ENCODE data around the gene DPH2. TPM values are rescaled to one million over a fixed set of nuclear protein-coding genes. Genes with fewer than 3 reads are reported as not detected.

Gene DPH2
- polyA plus RNA-seq, 3 donors, result 13.0 to 23.6 (median 14.1) TPM

- Mint-ChIP-seq H3K4me3 (peak within 1 kb of the TSS; percentile 84 to 89), H3K9me3 (peaks cover 0 to 2% (median 0%) of the 10 kb centered on the region in 7 donors), H3K36me3 (peaks cover 29 to 31% of the 10 kb centered on the region in 2 donors), H3K4me1 (peaks cover 69% of the 10 kb centered on the region), H3K27me3 (ENCODE audit: low read depth in 3 of 3) (peaks cover 4 to 8% (median 6%) of the 10 kb centered on the region in 3 donors), H3K27ac (peak within 1 kb of the TSS; percentile 37 to 75 (median 66))
- H3K4me3 ChIP-seq (replicated peaks in 1 of 3; ENCODE audit: low read depth in 2 of 3, low read length in 3 of 3), result peak within 1 kb of the TSS; percentile 29 to 98 (median 42)
- TF ChIP-seq CTCF (IDR thresholded peaks at IDR 0.05), result no peak
- 8% methylated on average over 40 of the region's 54 CpGs for WGBS (ENCODE audit: insufficient coverage)
- H3K79me2 ChIP-seq (ENCODE audit: insufficient read depth, low read length), result peaks cover 35% of the 10 kb centered on the region
- H3K4me1 ChIP-seq (ENCODE audit: control insufficient read depth in 1 of 2, insufficient read depth in 2 of 2, low read length in 2 of 2), result peaks cover 55 to 73% of the 10 kb centered on the region in 2 donors
- peak within 1 kb of the TSS in 1 of 2 donors; percentile 6 for H3K27ac ChIP-seq (ENCODE audit: low read depth in 1 of 2, low read length in 2 of 2)
- peak within 1 kb of the TSS; percentile 34 for H3K9ac ChIP-seq (ENCODE audit: insufficient read depth, low read length, poor library complexity, severe bottlenecking)
- H3K36me3 ChIP-seq (replicated peaks in 1 of 2; ENCODE audit: control insufficient read depth in 1 of 2, insufficient read depth in 2 of 2, low read length in 2 of 2), result peaks cover 19 to 25% of the 10 kb centered on the region in 2 donors
- peak within 1 kb of the TSS; percentile 14 for H2AFZ ChIP-seq (ENCODE audit: insufficient read depth, low read depth, low read length, poor library complexity, severe bottlenecking)
- peaks cover 45% of the 10 kb centered on the region for H4K20me1 ChIP-seq (ENCODE audit: insufficient read depth, low read length)
- no peaks in the 10 kb centered on the region for H3K9me3 ChIP-seq (replicated peaks in 1 of 2; ENCODE audit: control insufficient read depth in 1 of 2, insufficient read depth in 1 of 2, low read length in 2 of 2)
- DNase-seq, result no peak
- intact Hi-C loops (cut with micrococcal nuclease), result loop anchor here in 1 of 2 donors (10.0 kb wide), 2 partner anchors 324 to 376 kb away; partner anchors contain the start of genes ERI3 and KDM4A
- H3K27me3 ChIP-seq (ENCODE audit: control insufficient read depth in 2 of 2, insufficient read depth in 2 of 2, low read length in 2 of 2), result no peaks in the 10 kb centered on the region
- peak within 1 kb of the TSS; percentile 91 for H3K4me2 ChIP-seq (replicated peaks; ENCODE audit: extremely low read depth, low read length, poor library complexity, severe bottlenecking)
Measured at GRCh38 chr1:43978551-43979260, 8.9 kb downstream of the DPH2 start, which contains the start of gene B4GALT2. Gene B4GALT2, plus strand, starts transcription at chr1:43979210. Its CDS starts 1,951 bp downstream, at chr1:43981161.

GRCh38 chr1:43979261-43979527 lies 9.4 kb downstream of the DPH2 start:
- Histone ChIP-seq H2AFZ (ENCODE audit: insufficient read depth, low read depth, low read length, poor library complexity, severe bottlenecking) (peak overlapping the region; percentile 14), H3K79me2 (ENCODE audit: insufficient read depth, low read length) (peaks cover 35% of the 10 kb centered on the region), H3K9me3 (replicated peaks in 1 of 2; ENCODE audit: control insufficient read depth in 1 of 2, insufficient read depth in 1 of 2, low read length in 2 of 2) (no peaks in the 10 kb centered on the region), H3K9ac (ENCODE audit: insufficient read depth, low read length, poor library complexity, severe bottlenecking) (peak overlapping the region; percentile 27), H3K36me3 (replicated peaks in 1 of 2; ENCODE audit: control insufficient read depth in 1 of 2, insufficient read depth in 2 of 2, low read length in 2 of 2) (peaks cover 19 to 25% of the 10 kb centered on the region in 2 donors), H3K27ac (ENCODE audit: low read depth in 1 of 2, low read length in 2 of 2) (no peak overlapping the region), H3K4me2 (replicated peaks; ENCODE audit: extremely low read depth, low read length, poor library complexity, severe bottlenecking) (peak overlapping the region; percentile 79), H3K4me1 (ENCODE audit: control insufficient read depth in 1 of 2, insufficient read depth in 2 of 2, low read length in 2 of 2) (peaks cover 52 to 68% of the 10 kb centered on the region in 2 donors), H3K4me3 (replicated peaks in 1 of 3; ENCODE audit: low read depth in 2 of 3, low read length in 3 of 3) (peak overlapping the region in 2 of 3 experiments; percentile 9 to 68), H4K20me1 (ENCODE audit: insufficient read depth, low read length) (peaks cover 45% of the 10 kb centered on the region), H3K27me3 (ENCODE audit: control insufficient read depth in 2 of 2, insufficient read depth in 2 of 2, low read length in 2 of 2) (no peaks in the 10 kb centered on the region)
- Mint-ChIP-seq H3K4me1 (peaks cover 65% of the 10 kb centered on the region), H3K4me3 (no peak overlapping the region), H3K9me3 (peaks cover 0 to 2% (median 0%) of the 10 kb centered on the region in 7 donors), H3K27ac (no peak overlapping the region), H3K27me3 (ENCODE audit: low read depth in 3 of 3) (peaks cover 4 to 6% (median 5%) of the 10 kb centered on the region in 3 donors), H3K36me3 (peaks cover 30 to 31% of the 10 kb centered on the region in 2 donors)
- DNase-seq, result no peak
- 0% methylated on average over 43 of the region's 45 CpGs for WGBS (ENCODE audit: insufficient coverage)
- no peak for TF ChIP-seq CTCF (IDR thresholded peaks at IDR 0.05)
- intact Hi-C loops (cut with micrococcal nuclease), result loop anchor here in 1 of 2 donors (10.0 kb wide), 2 partner anchors 324 to 376 kb away; partner anchors contain the start of genes ERI3 and KDM4A
